ENCODE data around the gene TRAP1. TPM values are rescaled to one million over a fixed set of nuclear protein-coding genes. Genes with fewer than 3 reads are reported as not detected.

TRAP1 gene
- total RNA-seq, 1 donor from 2014 or later: 67.0 TPM

DNA sequence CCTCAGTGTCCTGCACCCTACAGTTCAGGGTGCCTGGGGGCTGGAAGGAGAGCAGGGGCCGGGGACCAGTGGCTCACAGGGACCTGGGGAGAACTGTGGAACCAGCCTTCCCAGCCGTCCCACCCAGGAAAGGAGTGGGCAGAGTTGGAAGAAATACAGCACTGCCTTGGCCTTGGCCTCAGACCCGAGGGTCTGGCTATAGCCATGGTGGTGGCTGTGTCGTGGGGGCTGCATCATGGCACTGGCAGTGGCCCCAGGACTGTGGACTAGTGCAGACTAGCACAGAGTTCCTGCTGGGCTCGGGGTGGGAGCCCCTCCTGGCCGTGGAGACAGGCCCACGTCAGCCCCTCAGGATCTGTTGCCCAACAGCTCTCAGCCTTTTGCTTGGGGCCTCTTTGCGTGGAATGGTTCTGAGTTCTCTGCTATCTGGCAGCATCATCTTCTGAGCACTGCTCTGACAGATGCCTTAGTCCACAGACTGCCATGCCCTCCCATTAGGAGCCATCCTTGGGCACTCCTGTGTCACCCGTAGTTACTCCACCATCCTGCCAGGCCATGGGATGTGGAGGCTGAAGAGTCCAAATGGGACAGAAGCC is 75.4 kb downstream of the TRAP1 start:
- H3K4me3 ChIP-seq: no peak overlapping the region
- no peak overlapping the region for H3K27ac ChIP-seq
- intact Hi-C loops (cut with DNase I): no loop called here
- no peaks in the 10 kb centered on the region for H3K27me3 ChIP-seq
- DNase-seq (peak; percentile 52), ATAC-seq (no peak)
- TF ChIP-seq, protein P1, sequence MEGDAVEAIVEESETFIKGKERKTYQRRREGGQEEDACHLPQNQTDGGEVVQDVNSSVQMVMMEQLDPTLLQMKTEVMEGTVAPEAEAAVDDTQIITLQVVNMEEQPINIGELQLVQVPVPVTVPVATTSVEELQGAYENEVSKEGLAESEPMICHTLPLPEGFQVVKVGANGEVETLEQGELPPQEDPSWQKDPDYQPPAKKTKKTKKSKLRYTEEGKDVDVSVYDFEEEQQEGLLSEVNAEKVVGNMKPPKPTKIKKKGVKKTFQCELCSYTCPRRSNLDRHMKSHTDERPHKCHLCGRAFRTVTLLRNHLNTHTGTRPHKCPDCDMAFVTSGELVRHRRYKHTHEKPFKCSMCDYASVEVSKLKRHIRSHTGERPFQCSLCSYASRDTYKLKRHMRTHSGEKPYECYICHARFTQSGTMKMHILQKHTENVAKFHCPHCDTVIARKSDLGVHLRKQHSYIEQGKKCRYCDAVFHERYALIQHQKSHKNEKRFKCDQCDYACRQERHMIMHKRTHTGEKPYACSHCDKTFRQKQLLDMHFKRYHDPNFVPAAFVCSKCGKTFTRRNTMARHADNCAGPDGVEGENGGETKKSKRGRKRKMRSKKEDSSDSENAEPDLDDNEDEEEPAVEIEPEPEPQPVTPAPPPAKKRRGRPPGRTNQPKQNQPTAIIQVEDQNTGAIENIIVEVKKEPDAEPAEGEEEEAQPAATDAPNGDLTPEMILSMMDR (IDR thresholded peaks at IDR 0.05): no peak
- peaks cover 7% of the 10 kb centered on the region for H3K4me1 ChIP-seq
- H3K9me3 ChIP-seq: no peaks in the 10 kb centered on the region
- peaks cover 7% of the 10 kb centered on the region for H3K36me3 ChIP-seq

DNA sequence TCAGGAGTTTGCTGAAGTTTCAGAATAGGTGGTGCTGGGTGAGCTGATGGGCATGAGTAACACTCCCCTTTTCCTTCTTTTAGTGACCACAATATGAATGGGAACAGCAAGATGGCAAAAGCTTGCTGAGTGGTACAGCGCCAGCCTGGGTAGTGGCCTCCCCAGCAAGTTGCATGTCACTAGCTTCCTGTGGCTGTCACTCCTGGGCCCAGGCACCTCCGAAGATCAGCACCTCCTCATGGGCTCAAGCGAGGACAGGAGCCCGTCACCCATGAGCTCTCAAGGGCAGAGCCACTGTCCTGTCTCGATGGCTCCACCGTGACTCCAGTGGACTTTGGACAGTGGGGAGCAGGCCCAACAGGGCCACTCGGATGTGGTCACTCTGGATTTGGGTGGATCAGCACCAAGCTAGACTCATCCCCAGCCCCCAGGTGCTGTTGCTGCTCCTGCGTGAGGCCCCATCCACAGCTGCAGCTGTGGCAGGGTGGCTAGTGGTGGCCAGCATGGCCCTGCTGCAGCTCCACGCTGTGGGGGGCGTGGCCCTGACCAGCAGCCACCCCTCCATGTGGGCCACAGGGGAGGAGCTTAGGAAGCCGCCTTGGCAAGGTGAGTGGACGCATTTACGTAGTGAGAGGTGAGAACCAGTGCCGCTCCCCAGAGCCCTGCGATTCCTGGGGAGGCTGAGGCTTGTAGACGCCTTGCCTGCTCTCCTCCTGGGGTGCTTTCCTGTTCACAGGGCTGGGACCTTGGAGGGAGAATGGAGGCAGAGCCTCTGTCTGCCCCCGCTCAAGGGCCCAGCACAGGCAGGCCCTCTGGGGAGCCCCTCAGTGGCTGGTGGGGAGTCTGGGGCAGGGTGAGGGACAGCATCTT is 76.5 kb downstream of the TRAP1 start:
- H3K36me3 ChIP-seq: peaks cover 7% of the 10 kb centered on the region
- H3K27me3 ChIP-seq: no peaks in the 10 kb centered on the region
- intact Hi-C loops (cut with DNase I): no loop called here
- H3K27ac ChIP-seq: no peak overlapping the region
- H3K9me3 ChIP-seq: no peaks in the 10 kb centered on the region
- TF ChIP-seq, protein P1 (IDR thresholded peaks at IDR 0.05): no peak
- DNase-seq (peak; percentile 52), ATAC-seq (no peak)
- no peak overlapping the region for H3K4me3 ChIP-seq
- peaks cover 7% of the 10 kb centered on the region for H3K4me1 ChIP-seq

DNA sequence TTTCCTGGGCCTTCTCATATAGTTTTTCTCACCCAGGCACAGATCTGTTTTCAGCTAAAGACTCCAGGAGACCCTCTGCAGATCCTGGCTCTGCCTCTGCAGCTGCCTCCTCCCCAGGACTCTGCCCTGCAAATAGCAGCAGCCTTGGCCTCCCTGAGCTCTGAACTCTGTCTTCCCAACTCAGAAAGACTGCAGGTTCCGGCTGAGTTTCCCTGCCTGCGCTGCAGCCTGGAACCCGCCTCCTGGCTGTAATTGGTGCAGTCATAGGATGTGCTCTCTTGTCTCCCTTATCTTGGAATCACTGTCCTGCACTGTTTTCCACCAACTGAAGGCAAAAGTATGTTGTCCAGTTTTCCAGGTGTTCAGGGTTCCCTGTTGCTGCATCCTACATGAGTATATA is 77.1 kb downstream of the TRAP1 start:
- H3K27me3 ChIP-seq: no peaks in the 10 kb centered on the region
- TF ChIP-seq, protein P1 (IDR thresholded peaks at IDR 0.05): no peak
- intact Hi-C loops (cut with DNase I): no loop called here
- peak; percentile 11 for DNase-seq
- peaks cover 7% of the 10 kb centered on the region for H3K4me1 ChIP-seq
- no peak overlapping the region for H3K4me3 ChIP-seq
- H3K36me3 ChIP-seq: peaks cover 7% of the 10 kb centered on the region
- H3K9me3 ChIP-seq: no peaks in the 10 kb centered on the region
- no peak for ATAC-seq
- H3K27ac ChIP-seq: no peak overlapping the region

DNA sequence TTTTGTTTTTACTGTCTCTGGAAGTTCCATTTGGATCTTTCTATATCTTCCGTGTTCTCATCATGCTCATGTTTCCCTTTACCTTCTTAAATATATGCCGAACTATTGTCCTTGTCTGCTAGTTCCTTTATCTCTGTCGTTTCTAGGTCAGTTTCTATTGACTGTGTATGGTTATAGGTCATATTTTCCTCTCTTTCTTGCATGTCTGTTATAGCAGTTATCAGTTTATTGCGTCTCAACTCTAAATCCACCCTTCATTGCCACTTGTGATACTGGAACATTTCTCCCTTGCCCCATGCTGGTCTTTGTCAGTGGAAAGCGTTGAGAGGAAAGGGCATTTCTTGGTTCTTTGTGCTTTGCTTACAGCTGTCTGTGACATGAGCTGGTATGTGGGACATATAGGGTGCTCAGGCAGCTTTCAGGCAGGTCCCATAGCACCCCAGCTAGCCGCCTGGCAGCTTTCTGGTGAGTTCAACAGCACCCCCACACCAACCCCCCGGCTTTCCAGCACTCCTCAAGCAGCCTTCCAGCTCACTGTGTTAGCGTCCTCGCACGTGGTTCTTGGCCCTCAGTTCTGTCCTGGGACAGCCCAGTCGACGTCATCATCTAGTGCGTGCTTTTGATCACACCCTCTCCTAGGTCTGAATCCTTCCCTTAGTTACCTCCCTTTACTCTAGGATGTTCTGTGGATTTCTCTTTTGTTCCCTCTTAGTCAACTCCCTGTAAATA is 78.2 kb downstream of the TRAP1 start:
- intact Hi-C loops (cut with DNase I): no loop called here
- Histone ChIP-seq H3K36me3 (peaks cover 7% of the 10 kb centered on the region), H3K27ac (no peak overlapping the region), H3K27me3 (no peaks in the 10 kb centered on the region), H3K9me3 (no peaks in the 10 kb centered on the region), H3K4me1 (peaks cover 7% of the 10 kb centered on the region), H3K4me3 (no peak overlapping the region)
- ATAC-seq (no peak), DNase-seq (no peak)
- TF ChIP-seq, protein P1 (IDR thresholded peaks at IDR 0.05): no peak

DNA sequence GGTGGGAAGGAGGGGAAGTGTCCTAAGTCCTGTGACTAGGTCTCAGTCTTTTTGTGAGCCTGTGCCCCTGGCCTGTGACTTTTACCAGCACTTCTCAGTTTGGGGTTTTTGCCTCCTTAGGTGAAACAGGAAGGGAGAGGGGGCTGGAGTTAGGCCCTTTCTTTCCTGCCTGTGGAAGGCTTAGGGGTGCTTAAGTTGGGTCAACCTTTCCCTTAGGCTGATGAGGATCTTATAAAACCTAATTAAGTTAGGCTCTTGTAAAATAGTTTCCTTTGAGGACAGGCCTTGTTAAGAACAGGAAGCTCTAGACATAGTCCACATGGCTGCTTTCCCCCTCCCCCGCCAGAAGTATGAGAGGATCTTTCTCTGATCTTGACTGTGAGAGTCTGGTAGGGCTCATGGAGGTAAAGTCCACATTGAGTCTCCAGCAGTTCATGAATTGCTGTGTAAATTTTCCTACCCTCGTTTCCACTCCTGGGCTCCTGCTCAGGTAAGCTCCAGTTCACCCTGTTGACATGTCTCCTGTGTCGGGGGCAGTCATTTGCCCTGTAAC is 79.9 kb downstream of the TRAP1 start:
- peaks cover 7% of the 10 kb centered on the region for H3K36me3 ChIP-seq
- no peak overlapping the region for H3K4me3 ChIP-seq
- no peaks in the 10 kb centered on the region for H3K27me3 ChIP-seq
- DNase-seq (no peak), ATAC-seq (peak; percentile 59)
- H3K4me1 ChIP-seq: peaks cover 7% of the 10 kb centered on the region
- TF ChIP-seq, protein P1 (IDR thresholded peaks at IDR 0.05): no peak
- intact Hi-C loops (cut with DNase I): no loop called here
- H3K9me3 ChIP-seq: no peaks in the 10 kb centered on the region
- H3K27ac ChIP-seq: no peak overlapping the region
